Activated CD4-positive, alpha-beta T cell treated with anti-CD3 and anti-CD28 coated beads for 24 hours (primary cell): ENCODE measurements around the gene GOLGA6L7.
"Not testable (repeated sequence)": the region's sequence is repeated elsewhere in the genome, so short reads cannot be mapped to it uniquely, and the experiment has no call there.

ENCODE experiments used
- DNase-seq, 2 donors: peaks; one replicate each; pipeline ENCODE4 v3.0.0-alpha.2; 2020; ENCODE audit warnings: low read depth in 2 of 2

GOLGA6L7 gene

DNA sequence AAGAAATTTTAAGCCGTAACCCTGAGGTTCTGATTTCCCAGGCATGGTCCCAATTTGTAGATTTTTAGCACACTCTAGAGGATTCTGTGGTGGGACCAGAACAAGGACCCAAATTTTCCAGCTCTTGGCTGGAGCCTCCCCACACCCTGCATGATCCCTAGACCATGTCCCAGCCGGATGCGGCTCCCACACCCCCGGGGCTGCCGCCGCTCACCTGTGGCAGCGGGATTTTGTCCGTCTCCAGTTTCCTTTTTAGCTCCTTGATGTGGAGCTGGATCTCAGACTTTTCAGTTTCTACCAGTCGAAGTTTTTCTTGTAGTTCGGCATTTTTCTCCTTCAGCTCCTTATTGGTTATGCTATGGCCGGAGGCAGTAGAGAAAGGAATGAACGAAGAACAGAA is 4.9 kb downstream of the GOLGA6L7 start:
- not testable (repeated sequence) for DNase-seq

DNA sequence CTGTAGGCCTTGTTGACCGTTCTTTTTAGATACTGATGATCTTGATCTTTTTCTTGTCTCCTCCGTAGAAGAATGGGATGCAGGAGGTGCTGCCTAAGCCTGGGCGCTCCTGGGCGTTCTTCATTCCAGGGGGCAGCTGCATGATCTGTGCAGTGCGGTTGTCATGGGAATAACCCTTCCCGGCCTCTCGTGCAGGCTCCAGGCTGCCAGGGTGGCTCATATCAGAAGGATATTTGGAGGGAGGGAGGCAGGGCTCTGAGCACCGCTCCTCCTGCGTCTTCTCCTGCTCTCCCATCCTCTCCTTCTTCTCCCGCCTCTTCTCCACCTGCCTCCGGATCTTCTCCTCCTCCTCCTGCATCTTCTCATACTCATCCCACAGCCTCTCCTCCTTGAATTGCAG is 6.2 kb downstream of the GOLGA6L7 start:
- DNase-seq: not testable (repeated sequence)

DNA sequence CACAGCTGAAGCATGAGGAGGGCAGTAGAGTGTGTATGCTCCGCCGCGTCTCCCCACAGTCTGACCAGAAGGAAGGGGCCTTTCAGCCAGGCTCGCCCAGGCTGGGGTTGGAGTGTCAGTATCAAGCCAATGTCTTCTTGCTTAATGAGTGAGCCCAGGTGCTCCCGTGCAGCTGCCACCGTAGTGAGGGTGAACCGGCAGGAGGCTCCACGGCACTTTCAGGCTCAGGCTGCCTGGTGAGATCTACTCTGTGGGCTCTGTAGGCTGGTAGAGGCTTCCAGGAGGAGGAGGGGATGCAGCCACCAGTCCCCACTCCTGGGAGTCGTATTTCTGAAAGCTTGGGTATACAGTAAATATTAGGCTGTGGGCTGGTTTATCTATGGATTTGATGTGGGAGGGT is 8.2 kb downstream of the GOLGA6L7 start:
- DNase-seq: not testable (repeated sequence)

GRCh38 chr15:28834957-28835585 is 13.4 kb downstream of the GOLGA6L7 start:
- not testable (repeated sequence) for DNase-seq

- DNase-seq: peak; percentile 41 to 56
Observed at GRCh38 chr15:28831897-28832587, 16.4 kb downstream of the GOLGA6L7 start.

DNA sequence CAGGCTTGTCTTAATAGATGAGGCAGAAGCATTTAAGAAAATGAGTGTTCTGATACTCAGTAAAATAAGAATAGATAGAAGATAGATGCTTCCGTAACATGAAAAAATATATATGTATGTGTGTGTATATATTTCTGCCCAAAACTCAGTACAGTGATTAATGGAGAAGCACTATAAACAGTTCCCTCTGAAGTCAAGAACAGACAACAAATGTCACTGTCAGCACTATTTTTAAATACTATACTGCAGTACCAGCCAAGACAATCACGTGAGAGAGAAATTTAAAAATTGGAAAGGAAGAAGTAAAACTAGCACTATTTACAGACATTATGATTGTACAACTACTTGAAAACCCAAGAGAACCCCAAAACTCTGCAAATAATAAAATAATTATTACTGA is 27.0 kb downstream of the GOLGA6L7 start:
- not testable (repeated sequence) for DNase-seq

DNA sequence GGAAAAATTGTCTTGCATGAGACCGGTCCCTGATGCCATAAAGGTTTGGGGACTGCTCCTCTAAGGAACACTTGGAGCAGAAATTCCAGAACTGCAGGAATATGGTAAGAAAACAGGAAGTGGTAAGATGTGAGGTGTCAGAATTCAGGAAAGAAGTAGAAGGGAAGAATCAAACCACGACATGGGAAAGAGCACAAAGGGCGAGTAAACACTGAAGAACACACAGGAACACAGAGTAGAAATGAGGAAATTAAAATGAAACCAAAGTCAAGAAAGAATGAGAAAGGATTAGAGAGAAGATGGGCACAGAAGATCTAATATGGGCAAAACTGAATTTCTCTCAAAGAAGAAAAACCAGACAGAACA is 28.5 kb downstream of the GOLGA6L7 start:
- not testable (repeated sequence) for DNase-seq

DNA sequence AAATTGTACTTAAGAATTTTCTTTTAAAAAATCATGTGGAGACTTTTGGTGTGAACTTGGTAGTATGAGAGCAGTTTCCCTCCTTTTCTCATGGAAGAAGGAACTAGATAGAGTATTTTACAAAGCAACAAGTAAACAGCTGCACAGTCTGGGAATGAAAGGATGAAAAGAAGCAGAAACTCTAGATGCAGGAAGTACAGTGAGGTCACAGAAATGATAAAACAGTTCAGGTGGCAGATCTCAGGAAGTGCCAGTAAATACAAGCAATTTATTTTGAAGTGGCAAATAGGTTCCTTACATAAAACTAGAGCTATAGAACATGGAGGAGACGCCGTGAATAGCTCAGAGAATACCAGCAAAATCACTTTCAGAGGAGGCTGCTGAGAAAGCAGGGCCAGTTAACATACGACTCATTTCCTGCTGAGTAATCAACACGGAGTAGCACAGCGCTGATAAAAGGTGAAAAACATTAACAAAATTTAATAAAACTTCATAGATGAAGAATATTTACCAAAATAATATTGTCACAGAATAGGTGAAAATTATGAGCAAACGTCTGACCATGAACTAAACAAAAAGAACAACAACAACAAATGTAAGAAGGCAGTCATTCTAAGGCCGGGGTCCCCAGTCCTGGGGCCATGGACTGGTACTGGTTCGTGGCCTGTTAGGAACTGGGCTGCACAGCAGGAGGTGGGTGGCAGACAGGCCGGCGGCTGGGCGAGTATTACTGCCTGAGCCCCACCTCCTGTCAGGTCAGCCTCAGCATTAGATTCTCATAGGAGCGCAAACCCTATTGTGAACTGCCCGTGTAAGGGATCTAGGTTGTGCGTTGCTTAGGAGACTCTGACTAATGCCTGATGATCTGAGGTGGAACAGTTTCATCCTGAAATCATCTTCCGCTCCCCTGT is 29.2 kb downstream of the GOLGA6L7 start:
- not testable (repeated sequence) for DNase-seq

- not testable (repeated sequence) for DNase-seq
Observed at GRCh38 chr15:28818168-28818567, 30.3 kb downstream of the GOLGA6L7 start.

DNA sequence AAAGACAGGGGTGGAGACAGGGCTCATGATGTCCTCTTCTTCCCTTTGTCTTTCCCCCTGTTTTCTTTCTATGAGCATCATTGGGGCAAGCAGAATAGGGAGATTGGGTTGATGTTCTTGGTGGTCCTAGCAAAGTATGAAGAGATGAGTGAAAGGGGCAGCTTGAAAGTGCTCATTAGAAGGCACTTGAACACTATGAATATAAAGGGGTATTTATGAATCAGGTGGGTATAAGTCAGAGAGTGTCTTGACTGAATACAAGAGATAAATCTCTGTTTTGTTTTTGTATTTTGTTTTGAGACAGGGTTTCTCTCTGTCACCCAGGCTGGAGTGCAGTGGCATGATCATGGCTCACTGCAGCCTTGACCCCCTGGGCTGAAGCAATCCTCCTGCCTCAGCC is 34.4 kb downstream of the GOLGA6L7 start:
- not testable (repeated sequence) for DNase-seq

DNA sequence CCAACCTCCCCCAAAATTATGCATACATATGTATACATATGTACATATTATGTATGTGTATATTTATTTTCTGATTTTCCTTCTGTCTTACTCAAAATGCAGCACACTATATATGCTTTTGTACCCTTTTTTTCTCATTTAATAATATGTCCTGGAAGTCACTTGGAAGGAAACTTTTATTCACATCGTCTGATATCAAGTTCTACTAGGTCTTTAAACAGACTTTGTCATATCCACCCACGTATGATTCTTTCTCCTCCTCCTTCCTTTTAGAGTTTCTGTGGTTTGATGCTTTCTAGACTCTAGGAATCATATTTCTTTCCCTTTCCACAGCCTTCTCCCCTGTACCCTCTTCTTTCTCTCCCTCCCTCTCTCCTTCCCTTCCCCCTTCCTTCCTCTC is 35.1 kb downstream of the GOLGA6L7 start:
- DNase-seq: not testable (repeated sequence)

- DNase-seq: not testable (repeated sequence)
Observed at GRCh38 chr15:28811852-28812550, 36.4 kb downstream of the GOLGA6L7 start.

- not testable (repeated sequence) for DNase-seq
Observed at GRCh38 chr15:28810444-28810843, 38.0 kb downstream of the GOLGA6L7 start.

DNA sequence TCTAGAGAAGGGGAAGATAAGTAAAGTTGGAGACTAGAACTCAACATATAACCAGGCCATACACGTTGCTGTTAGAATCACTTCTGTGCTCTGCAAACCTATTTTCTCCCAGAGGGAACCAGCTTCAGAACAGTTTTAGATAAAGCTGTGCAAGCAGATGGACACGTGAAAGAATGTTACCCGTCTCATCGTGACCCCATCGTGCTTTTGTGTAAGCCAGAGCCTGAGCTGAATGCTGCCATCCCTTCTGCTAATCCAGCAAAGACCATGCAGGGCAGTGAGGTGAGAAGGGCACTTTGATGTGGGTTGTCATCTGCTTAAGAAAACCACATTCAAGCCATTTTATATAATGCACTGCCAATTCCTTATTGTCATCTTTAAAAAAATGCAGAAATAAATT is 40.3 kb downstream of the GOLGA6L7 start:
- DNase-seq: not testable (repeated sequence)

GRCh38 chr15:28800366-28800765 is 48.1 kb downstream of the GOLGA6L7 start:
- not testable (repeated sequence) for DNase-seq

- not testable (repeated sequence) for DNase-seq
Observed at GRCh38 chr15:28798234-28798633, 50.2 kb downstream of the GOLGA6L7 start.

- DNase-seq: not testable (repeated sequence)
Observed at GRCh38 chr15:28794231-28794630, 54.2 kb downstream of the GOLGA6L7 start.
